Gastrocnemius medialis (tissue), 4 donors: Measurements from ENCODE around the gene BCL11A.

Experiments
- POLR2A ChIP-seq, 2 donors: fragments of 450-650 bp; IDR thresholded peaks; one replicate each; pipeline ENCODE4 v1.6.1; 2017; ENCODE audit warnings: antibody characterized with exemption in 2 of 2, mild to moderate bottlenecking in 2 of 2, moderate library complexity in 2 of 2
- TF ChIP-seq, protein P1 (sequence below), 5 experiments: fragments of 450-650 bp in 3 of 5; fragments of 200-600 bp in 2 of 5; sonication (generic) in 2 of 5; IDR thresholded peaks in 4 of 5; conservative IDR thresholded peaks in 1 of 5; 1 replicate in 4 of 5; 2 replicates in 1 of 5; pipeline ENCODE4 v1.5.1; 2016 to 2019; ENCODE audit warnings: antibody characterized with exemption in 5 of 5, mild to moderate bottlenecking in 3 of 5, moderate library complexity in 3 of 5

DNA sequence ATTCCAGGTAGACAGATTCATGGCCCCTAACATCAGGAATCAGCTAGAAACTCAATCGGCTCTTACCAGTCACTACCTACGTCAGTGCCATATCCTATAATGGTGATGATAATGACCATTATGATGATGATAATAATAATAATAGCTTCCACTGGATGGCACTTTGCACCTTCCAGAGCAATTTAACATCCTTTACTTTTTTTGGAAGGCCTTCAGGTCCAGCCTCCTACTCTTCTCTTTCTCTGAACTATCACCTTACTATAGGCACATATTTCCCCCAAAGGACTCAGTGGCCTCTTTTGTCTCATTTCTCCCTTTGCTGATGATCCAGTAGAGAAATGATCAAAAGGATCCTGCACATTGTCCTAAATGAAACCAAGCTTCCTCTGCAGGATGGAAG is 56.0 kb downstream of the BCL11A start:
- TF ChIP-seq, protein P1, sequence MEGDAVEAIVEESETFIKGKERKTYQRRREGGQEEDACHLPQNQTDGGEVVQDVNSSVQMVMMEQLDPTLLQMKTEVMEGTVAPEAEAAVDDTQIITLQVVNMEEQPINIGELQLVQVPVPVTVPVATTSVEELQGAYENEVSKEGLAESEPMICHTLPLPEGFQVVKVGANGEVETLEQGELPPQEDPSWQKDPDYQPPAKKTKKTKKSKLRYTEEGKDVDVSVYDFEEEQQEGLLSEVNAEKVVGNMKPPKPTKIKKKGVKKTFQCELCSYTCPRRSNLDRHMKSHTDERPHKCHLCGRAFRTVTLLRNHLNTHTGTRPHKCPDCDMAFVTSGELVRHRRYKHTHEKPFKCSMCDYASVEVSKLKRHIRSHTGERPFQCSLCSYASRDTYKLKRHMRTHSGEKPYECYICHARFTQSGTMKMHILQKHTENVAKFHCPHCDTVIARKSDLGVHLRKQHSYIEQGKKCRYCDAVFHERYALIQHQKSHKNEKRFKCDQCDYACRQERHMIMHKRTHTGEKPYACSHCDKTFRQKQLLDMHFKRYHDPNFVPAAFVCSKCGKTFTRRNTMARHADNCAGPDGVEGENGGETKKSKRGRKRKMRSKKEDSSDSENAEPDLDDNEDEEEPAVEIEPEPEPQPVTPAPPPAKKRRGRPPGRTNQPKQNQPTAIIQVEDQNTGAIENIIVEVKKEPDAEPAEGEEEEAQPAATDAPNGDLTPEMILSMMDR (IDR thresholded peaks at IDR 0.05 in 4 of 5, conservative IDR thresholded peaks at IDR 0.05 in 1 of 5), result no peak
- TF ChIP-seq POLR2A (IDR thresholded peaks at IDR 0.05), result no peak
